NCI-H2081 (cell line): Measurements from ENCODE around the gene WWP2.

Experiments
- DNase-seq, 2 experiments: peaks; one replicate each; lab custom pipeline; 2025; lab: John Stamatoyannopoulos, UW

The WWP2 gene

GRCh38 chr16:69890114-69890891, 128.2 kb downstream of the WWP2 start:
- peak; percentile 90 to 97 for DNase-seq

DNA sequence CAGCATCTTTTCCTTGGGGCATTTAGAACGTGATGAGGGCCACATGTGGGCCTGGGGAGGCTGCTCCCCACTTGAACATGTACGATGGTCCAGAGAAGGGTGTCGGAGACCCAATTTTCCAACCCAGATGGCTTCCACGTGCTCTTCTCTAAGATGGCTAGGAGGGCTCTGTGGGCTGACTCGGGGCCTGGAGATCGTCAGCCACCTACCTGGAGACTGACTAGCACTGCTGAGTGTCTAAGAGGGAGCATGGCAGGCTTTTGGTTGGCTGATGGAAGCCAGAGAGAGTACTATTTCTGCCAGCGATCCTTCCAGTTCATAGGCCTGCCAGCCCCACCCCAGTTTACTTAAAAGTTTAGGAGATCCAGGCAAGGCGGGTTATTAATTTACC, 128.8 kb downstream of the WWP2 start:
- DNase-seq = peak in 1 of 2 experiments; percentile 42

DNA sequence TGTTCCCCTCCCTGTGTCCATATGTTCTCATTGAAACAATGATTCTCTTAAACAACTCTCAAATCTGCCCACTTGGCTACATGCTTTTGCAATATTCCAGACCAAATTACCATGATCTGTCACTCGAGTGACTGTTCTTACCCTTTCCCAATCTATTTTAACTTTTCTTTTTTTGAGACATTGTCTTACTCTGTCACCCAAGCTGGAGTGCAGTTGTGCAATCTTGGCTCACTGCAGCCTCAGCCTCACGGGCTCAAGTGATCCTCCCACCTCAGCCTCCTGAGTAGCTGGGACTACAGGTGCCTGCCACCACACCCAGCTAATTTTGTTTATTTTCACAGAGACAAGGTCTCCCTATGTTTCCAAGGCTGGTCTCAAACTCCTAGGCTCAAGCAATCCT, 130.2 kb downstream of the WWP2 start:
- no peak for DNase-seq

DNA sequence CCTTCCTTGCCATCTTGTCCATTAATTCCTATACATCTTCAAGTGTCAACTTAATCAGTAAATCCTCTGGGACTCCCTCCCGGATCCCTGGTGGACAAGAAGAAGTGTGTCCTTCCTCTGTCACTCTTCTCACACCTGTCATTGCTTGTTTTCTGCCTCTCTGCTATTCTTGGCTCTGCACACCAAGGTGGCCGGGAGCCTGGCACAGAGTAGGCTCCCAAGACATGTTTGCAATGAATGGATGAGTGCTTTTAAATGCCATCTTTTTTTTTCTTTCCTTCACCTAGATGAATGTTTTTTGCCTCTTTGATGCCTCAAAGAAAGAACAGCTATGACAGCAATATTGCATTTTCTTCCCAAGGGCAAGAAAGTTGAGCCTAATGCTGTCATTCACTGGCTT, 131.0 kb downstream of the WWP2 start:
- no peak for DNase-seq

- DNase-seq = no peak
These were observed 132.5 kb downstream of the WWP2 start for GRCh38 chr16:69894676-69895075.

GRCh38 chr16:69903865-69904415, 141.8 kb downstream of the WWP2 start:
- no peak for DNase-seq

DNA sequence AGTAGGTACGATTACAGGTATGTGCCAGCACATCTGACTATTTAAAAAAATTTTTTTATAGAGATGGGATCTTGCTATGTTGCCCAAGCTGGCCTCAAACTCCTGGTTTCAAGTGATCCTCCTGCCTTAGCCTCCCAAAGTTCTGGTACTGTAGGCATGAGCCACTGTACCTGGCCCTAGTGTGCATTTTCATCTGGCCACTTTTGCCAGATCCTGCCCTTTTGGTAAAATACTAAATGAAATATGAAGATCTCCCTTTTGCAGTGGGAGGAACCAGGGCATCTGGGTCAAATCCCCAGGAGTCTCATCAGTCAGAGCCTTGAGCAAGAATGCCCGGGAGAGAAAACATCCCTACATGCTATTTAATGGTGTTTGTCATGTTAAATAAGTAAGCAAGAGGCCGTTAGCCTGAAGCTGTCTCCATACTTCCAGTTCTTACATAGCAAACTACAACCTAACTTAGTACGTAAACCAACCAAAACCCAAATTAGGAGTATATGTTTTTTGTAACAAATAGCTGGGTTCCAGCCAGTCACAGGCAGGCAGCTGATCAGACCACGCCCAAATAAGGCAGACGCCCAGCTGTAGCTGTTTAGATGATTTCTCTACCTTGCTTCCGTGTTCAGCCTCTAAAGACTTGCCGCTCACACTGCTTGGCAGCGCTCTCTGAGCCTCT, 142.5 kb downstream of the WWP2 start:
- DNase-seq = no peak

GRCh38 chr16:69905171-69905555, 143.0 kb downstream of the WWP2 start:
- DNase-seq = no peak

GRCh38 chr16:69906838-69907401, 144.8 kb downstream of the WWP2 start:
- DNase-seq = no peak

- DNase-seq = no peak
These were observed 146.9 kb downstream of the WWP2 start for GRCh38 chr16:69909043-69909442.

DNA sequence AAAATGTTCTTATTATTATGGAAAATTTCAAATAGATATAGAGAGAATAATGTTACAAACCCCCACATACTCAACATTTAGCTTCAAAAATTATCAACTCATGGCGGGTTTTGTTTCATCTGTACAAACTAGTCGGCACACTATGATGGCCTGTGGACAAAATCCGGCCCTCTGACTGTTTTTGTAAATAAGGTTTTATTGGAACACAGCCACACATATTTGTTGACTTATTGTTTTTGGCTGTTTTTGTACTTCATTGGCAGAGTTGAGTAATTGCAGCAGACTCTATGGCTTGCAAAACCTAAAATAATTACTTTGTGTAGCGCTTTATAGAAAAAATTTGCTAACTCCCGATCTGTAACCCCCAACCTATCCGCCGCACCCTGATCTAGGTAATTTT, 147.6 kb downstream of the WWP2 start:
- peak in 1 of 2 experiments; percentile 8 for DNase-seq

GRCh38 chr16:69910964-69911363, 148.8 kb downstream of the WWP2 start:
- DNase-seq = no peak

DNA sequence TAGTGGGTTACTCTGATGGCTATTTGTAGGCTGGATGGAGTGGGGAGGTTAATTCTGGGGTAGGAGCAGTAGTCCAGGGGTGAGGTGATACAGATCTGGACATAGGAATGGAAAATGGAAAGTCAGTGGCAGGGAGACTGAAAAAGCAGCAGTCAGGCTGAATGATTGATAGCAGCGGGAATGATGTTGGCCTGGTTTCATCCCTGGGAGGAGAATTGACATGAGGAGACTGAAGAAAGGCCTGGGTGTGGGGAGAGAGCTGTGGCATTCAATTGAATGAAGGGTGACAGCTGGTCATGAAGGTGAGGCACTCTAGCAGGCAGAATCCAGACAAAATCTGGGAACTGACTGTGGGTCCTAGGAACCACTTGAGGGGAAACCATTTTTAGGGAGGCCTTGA, 154.3 kb downstream of the WWP2 start:
- no peak for DNase-seq

DNA sequence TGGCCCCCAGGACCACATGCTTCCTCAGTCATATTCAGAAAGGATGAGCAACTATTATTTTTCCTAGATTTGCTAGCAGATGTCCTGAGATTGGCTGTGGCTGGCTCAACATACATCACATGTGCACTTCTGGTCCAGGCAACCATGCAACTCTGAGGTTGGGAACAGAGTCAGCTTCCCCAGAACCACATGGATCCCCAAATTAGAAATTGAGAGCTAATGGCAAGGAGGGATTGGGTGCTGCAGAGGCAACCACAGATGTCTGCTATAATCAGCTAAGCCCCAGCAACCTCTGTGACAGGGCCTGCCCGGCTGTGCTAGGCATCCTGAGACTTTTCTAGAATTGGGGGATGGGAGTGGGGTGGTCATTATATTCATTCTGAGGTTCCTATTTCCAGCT, 155.2 kb downstream of the WWP2 start:
- no peak for DNase-seq

- no peak for DNase-seq
These were observed 155.6 kb downstream of the WWP2 start for GRCh38 chr16:69917739-69918138.

- no peak for DNase-seq
These were observed 156.1 kb downstream of the WWP2 start for GRCh38 chr16:69918241-69918640.

DNA sequence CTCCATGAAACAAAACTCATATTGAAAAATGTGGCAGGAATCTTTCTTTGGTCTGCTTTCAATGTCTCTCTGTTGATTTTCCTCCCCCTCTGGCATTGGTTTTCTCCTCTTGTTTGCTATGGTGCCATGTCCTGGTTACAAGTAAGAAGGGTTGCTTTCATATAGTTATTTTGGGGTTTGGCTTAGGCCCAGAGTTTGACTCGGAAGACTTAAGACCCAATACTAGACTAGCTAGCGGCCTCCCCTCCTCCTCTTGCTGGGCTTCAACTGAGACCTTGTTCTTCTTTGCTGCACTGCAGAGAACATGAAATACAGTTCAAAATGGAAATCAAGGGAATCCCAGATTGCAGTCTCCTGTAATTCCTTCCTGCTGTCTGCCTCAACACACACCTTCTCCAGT, 159.0 kb downstream of the WWP2 start:
- no peak for DNase-seq

GRCh38 chr16:69922200-69922599, 160.1 kb downstream of the WWP2 start:
- no peak for DNase-seq

GRCh38 chr16:69924041-69924775, 162.1 kb downstream of the WWP2 start:
- no peak for DNase-seq

GRCh38 chr16:69924777-69925191, 162.7 kb downstream of the WWP2 start:
- no peak for DNase-seq

GRCh38 chr16:69925311-69925710, 163.2 kb downstream of the WWP2 start:
- DNase-seq = no peak

- no peak for DNase-seq
These were observed 164.1 kb downstream of the WWP2 start for GRCh38 chr16:69926241-69926640.
